Keratinocyte (primary cell): ENCODE measurements around the gene CCL11. TPM values are rescaled to one million over a fixed set of nuclear protein-coding genes. Genes with fewer than 3 reads are reported as not detected.

Source experiments
- DNase-seq: peaks from one replicate; pipeline ENCODE4 v3.0.0-alpha.2; 2011; ENCODE audit warnings: low read depth, missing footprints, low spot score
- FAIRE-seq: peaks from 2 replicates; lab custom pipeline; 2011; peaks lifted over from hg19 to GRCh38; lab: Jason Lieb, UNC
- H2AFZ ChIP-seq: 2 replicates; pipeline ENCODE4 v1.6.0; 2012; ENCODE audit warnings: low read length, control low read depth, inconsistent platforms; ENCODE audit not compliant: control insufficient read depth
- H3K27ac ChIP-seq: 2 replicates; pipeline ENCODE4 v1.5.1; 2011; ENCODE audit warnings: low read length; ENCODE audit not compliant: control insufficient read depth, insufficient read depth
- H3K27me3 ChIP-seq: 3 replicates; pipeline ENCODE4 v1.6.0; 2011; ENCODE audit warnings: low read length; ENCODE audit not compliant: control insufficient read depth, insufficient read depth; ENCODE audit errors: extremely low read depth
- H3K36me3 ChIP-seq, 2 experiments: 2 replicates in 1 of 2; 3 replicates in 1 of 2; pipeline ENCODE4 v1.5.1; 2011; ENCODE audit warnings: low read length in 2 of 2, mild to moderate bottlenecking in 1 of 2; ENCODE audit not compliant: control insufficient read depth in 2 of 2, insufficient read depth in 2 of 2; ENCODE audit errors: extremely low read depth in 1 of 2
- H3K4me1 ChIP-seq: 3 replicates; pipeline ENCODE4 v1.5.1; 2011; ENCODE audit warnings: low read length; ENCODE audit not compliant: control insufficient read depth, insufficient read depth; ENCODE audit errors: extremely low read depth
- H3K4me2 ChIP-seq: 3 replicates; pipeline ENCODE4 v1.6.0; 2011; ENCODE audit warnings: low read depth, low read length; ENCODE audit not compliant: control insufficient read depth, insufficient read depth; ENCODE audit errors: extremely low read depth
- H3K4me3 ChIP-seq, 3 experiments: fragments of 200-600 bp in 1 of 3; sonication (generic) in 1 of 3; 2 replicates in 2 of 3; 3 replicates in 1 of 3; pipeline ENCODE4 v1.5.1; 2011 to 2016; ENCODE audit warnings: low read length in 3 of 3, mild to moderate bottlenecking in 3 of 3, control low read depth in 2 of 3, inconsistent platforms in 1 of 3, low read depth in 1 of 3, mixed read lengths in 1 of 3, mixed run types in 1 of 3, moderate library complexity in 1 of 3; ENCODE audit not compliant: control insufficient read depth in 2 of 3, insufficient read depth in 2 of 3; ENCODE audit errors: extremely low read depth in 1 of 3
- H3K79me2 ChIP-seq: 2 replicates; pipeline ENCODE4 v1.6.0; 2012; ENCODE audit warnings: low read length; ENCODE audit not compliant: control insufficient read depth, insufficient read depth
- H3K9ac ChIP-seq: 3 replicates; pipeline ENCODE4 v1.6.0; 2011; ENCODE audit warnings: low read length; ENCODE audit not compliant: control insufficient read depth, insufficient read depth; ENCODE audit errors: extremely low read depth
- H3K9me1 ChIP-seq: 3 replicates; pipeline ENCODE4 v1.6.0; 2011; ENCODE audit warnings: low read length; ENCODE audit not compliant: control insufficient read depth, insufficient read depth; ENCODE audit errors: extremely low read depth
- H3K9me3 ChIP-seq: 2 replicates; pipeline ENCODE4 v1.5.1; 2012; ENCODE audit warnings: low read depth, low read length; ENCODE audit not compliant: control insufficient read depth
- H4K20me1 ChIP-seq: 3 replicates; pipeline ENCODE4 v1.6.0; 2011; ENCODE audit warnings: low read length; ENCODE audit not compliant: control insufficient read depth, insufficient read depth; ENCODE audit errors: extremely low read depth
- CTCF ChIP-seq, 3 experiments: IDR thresholded peaks in 1 of 3; conservative IDR thresholded peaks in 1 of 3; optimal IDR thresholded peaks in 1 of 3; 2 replicates in 2 of 3; 3 replicates in 1 of 3; pipeline versions ENCODE3 to v1.5.1; 2011; ENCODE audit warnings: low read length in 3 of 3, mild to moderate bottlenecking in 3 of 3, moderate library complexity in 2 of 3, control low read depth in 1 of 3, inconsistent platforms in 1 of 3; ENCODE audit not compliant: insufficient read depth in 2 of 3; ENCODE audit errors: extremely low read depth in 1 of 3
- EZH2 ChIP-seq: IDR thresholded peaks from one replicate; pipeline ENCODE4 v1.6.1; 2012; ENCODE audit warnings: inconsistent platforms, mild to moderate bottlenecking, low read length, moderate library complexity
- dilution Hi-C: fragments of 300-500 bp; cut with MboI; formaldehyde crosslinking; loops from one replicate; pipeline ENCODE4 v1.7.0; 2020; ENCODE audit warnings: low sequenced_read_pairs; ENCODE audit not compliant: extremely low pct_ligation_motif_present
- polyA plus RNA-seq, 5 experiments: library from polyadenylated mRNA; depleted of rRNA in 3 of 5; stranded (reverse) in 3 of 5; stranded (forward) in 1 of 5; unstranded in 1 of 5; fragments of >200 nt; gene quantifications; 1 replicate in 1 of 5; 2 replicates in 3 of 5; 3 replicates in 1 of 5; pipeline versions ENCODE4 v1.2.1 to v1.2.3, GENCODE V29; 2011 to 2012; ENCODE audit warnings: missing spikeins in 2 of 5, low read depth in 1 of 5, low replicate concordance in 1 of 5

Gene CCL11
- polyA plus RNA-seq, 1 donor (not counting 4 experiments of a cell fraction or from before 2014, with no cell fraction given): not detected

GRCh38 chr17:34261568-34262337 is 23.8 kb upstream of the CCL11 start:
- Histone ChIP-seq H3K9me3 (no peaks in the 10 kb centered on the region), H3K4me3 (no peak overlapping the region), H3K36me3 (no peaks in the 10 kb centered on the region), H2AFZ (no peak overlapping the region), H3K27ac (no peak overlapping the region), H3K4me2 (no peak overlapping the region), H3K9ac (no peak overlapping the region), H3K4me1 (no peaks in the 10 kb centered on the region), H3K27me3 (peaks cover 9% of the 10 kb centered on the region), H3K79me2 (no peaks in the 10 kb centered on the region), H4K20me1 (no peaks in the 10 kb centered on the region), H3K9me1 (no peaks in the 10 kb centered on the region)
- TF ChIP-seq EZH2 (no peak), CTCF (optimal IDR thresholded peaks at IDR 0.05 in 1 of 3, IDR thresholded peaks at IDR 0.05 in 1 of 3, conservative IDR thresholded peaks at IDR 0.05 in 1 of 3; ENCODE audit: extremely low read depth in 1 of 3, insufficient read depth in 2 of 3, low read length in 3 of 3) (no peak)
- DNase-seq (no peak), FAIRE-seq (no peak)
- dilution Hi-C loops: no loop called here

- Histone ChIP-seq H3K4me1 (no peaks in the 10 kb centered on the region), H3K4me3 (no peak overlapping the region), H3K36me3 (no peaks in the 10 kb centered on the region), H3K79me2 (no peaks in the 10 kb centered on the region), H3K9me3 (no peaks in the 10 kb centered on the region), H4K20me1 (no peaks in the 10 kb centered on the region), H3K9ac (no peak overlapping the region), H2AFZ (no peak overlapping the region), H3K9me1 (no peaks in the 10 kb centered on the region), H3K27me3 (no peaks in the 10 kb centered on the region), H3K4me2 (no peak overlapping the region), H3K27ac (no peak overlapping the region)
- no peak for DNase-seq
- no peak for TF ChIP-seq EZH2
- TF ChIP-seq CTCF (optimal IDR thresholded peaks at IDR 0.05 in 1 of 3, IDR thresholded peaks at IDR 0.05 in 1 of 3, conservative IDR thresholded peaks at IDR 0.05 in 1 of 3; ENCODE audit: extremely low read depth in 1 of 3, insufficient read depth in 2 of 3, low read length in 3 of 3): no peak
- dilution Hi-C loops: no loop called here
- FAIRE-seq: no peak
Observed at GRCh38 chr17:34265711-34266110, 19.8 kb upstream of the CCL11 start.
